Liver (tissue), 9 donors: ENCODE data around the gene DAPK2. TPM values are rescaled to one million over a fixed set of nuclear protein-coding genes. Genes with fewer than 3 reads are reported as not detected.

Experiments used
- DNase-seq: peaks from one replicate; pipeline ENCODE4 v3.0.0-alpha.2; 2017; ENCODE audit warnings: low spot score
- H3K27ac ChIP-seq, 2 donors: one replicate each; pipeline ENCODE4 v1.7.0; 2013; ENCODE audit warnings: inconsistent platforms in 2 of 2, low read length in 2 of 2, control low read depth in 1 of 2, low read depth in 1 of 2, mild to moderate bottlenecking in 1 of 2
- H3K27me3 ChIP-seq, 4 donors: one replicate each; pipeline versions ENCODE4 v1.6.1 to v1.7.0; 2013; ENCODE audit warnings: low read length in 3 of 4, inconsistent platforms in 1 of 4, mild to moderate bottlenecking in 1 of 4, moderate library complexity in 1 of 4; ENCODE audit not compliant: control insufficient read depth in 4 of 4, insufficient read depth in 4 of 4
- H3K36me3 ChIP-seq, 4 donors: one replicate each; pipeline versions ENCODE4 v1.6.1 to v1.7.0; 2013; ENCODE audit warnings: low read length in 3 of 4, mild to moderate bottlenecking in 3 of 4, low read depth in 1 of 4, moderate library complexity in 1 of 4; ENCODE audit not compliant: control insufficient read depth in 4 of 4, insufficient read depth in 3 of 4
- H3K4me1 ChIP-seq, 4 donors: one replicate each; pipeline versions ENCODE4 v1.6.1 to v1.7.0; 2013; ENCODE audit warnings: low read length in 3 of 4, mild to moderate bottlenecking in 3 of 4, moderate library complexity in 1 of 4; ENCODE audit not compliant: control insufficient read depth in 4 of 4, insufficient read depth in 4 of 4
- H3K4me3 ChIP-seq, 3 donors: one replicate each; pipeline versions ENCODE4 v1.6.1 to v1.7.0; 2013; ENCODE audit warnings: low read length in 3 of 3, control low read depth in 1 of 3, low read depth in 1 of 3, mild to moderate bottlenecking in 1 of 3
- H3K9ac ChIP-seq, 2 donors: one replicate each; pipeline ENCODE4 v1.7.0; 2013; ENCODE audit warnings: low read length in 2 of 2, mild to moderate bottlenecking in 2 of 2, moderate library complexity in 2 of 2, control low read depth in 1 of 2, low read depth in 1 of 2
- H3K9me3 ChIP-seq, 4 donors: one replicate each; pipeline versions ENCODE4 v1.6.1 to v1.7.0; 2013; ENCODE audit warnings: low read length in 3 of 4; ENCODE audit not compliant: control insufficient read depth in 4 of 4
- ATF3 ChIP-seq: IDR thresholded peaks from 2 replicates; pipeline ENCODE4 v1.6.1; 2016; ENCODE audit warnings: antibody characterized with exemption
- CTCF ChIP-seq: fragments of 150-350 bp; IDR thresholded peaks from 2 replicates; pipeline ENCODE4 v1.5.1; 2017; ENCODE audit warnings: improper control_type of control experiment, low read depth, low read length; ENCODE audit not compliant: missing input control
- EGR1 ChIP-seq, 2 donors: IDR thresholded peaks; 2 replicates each; pipeline ENCODE4 v1.6.1; 2016 to 2018; ENCODE audit warnings: antibody characterized with exemption in 2 of 2, low read depth in 2 of 2
- FOXA1 ChIP-seq: IDR thresholded peaks from 2 replicates; pipeline ENCODE4 v1.6.1; 2016; ENCODE audit warnings: antibody characterized with exemption
- FOXA2 ChIP-seq: IDR thresholded peaks from 2 replicates; pipeline ENCODE4 v1.6.1; 2016; ENCODE audit warnings: antibody characterized with exemption
- GABPA ChIP-seq, 2 donors: IDR thresholded peaks in 1 of 2; conservative IDR thresholded peaks in 1 of 2; 2 replicates each; pipeline ENCODE4 v1.6.1; 2016; ENCODE audit warnings: antibody characterized with exemption in 2 of 2, mild to moderate bottlenecking in 1 of 2, moderate library complexity in 1 of 2
- HNF4A ChIP-seq, 2 donors: conservative IDR thresholded peaks; 2 replicates each; pipeline ENCODE4 v1.6.1; 2016; ENCODE audit warnings: antibody characterized with exemption in 2 of 2, mild to moderate bottlenecking in 2 of 2
- HNF4G ChIP-seq: IDR thresholded peaks from 2 replicates; pipeline ENCODE4 v1.6.1; 2016; ENCODE audit warnings: antibody characterized with exemption
- JUND ChIP-seq, 2 donors: IDR thresholded peaks; 2 replicates each; pipeline ENCODE4 v1.6.1; 2016; ENCODE audit warnings: antibody characterized with exemption in 2 of 2
- MAX ChIP-seq: IDR thresholded peaks from 2 replicates; pipeline ENCODE4 v1.6.1; 2016; ENCODE audit warnings: antibody characterized with exemption
- NR2F2 ChIP-seq: IDR thresholded peaks from 2 replicates; pipeline ENCODE4 v1.6.1; 2016; ENCODE audit warnings: antibody characterized with exemption
- RAD21 ChIP-seq, 2 donors: IDR thresholded peaks; 2 replicates each; pipeline ENCODE4 v1.6.1; 2016; ENCODE audit warnings: antibody characterized with exemption in 2 of 2, mild to moderate bottlenecking in 2 of 2
- REST ChIP-seq: IDR thresholded peaks from 2 replicates; pipeline ENCODE4 v1.6.1; 2016; ENCODE audit warnings: antibody characterized with exemption, mild to moderate bottlenecking
- RXRA ChIP-seq, 2 donors: IDR thresholded peaks; 2 replicates each; pipeline ENCODE4 v1.6.1; 2017 to 2018; ENCODE audit warnings: antibody characterized with exemption in 2 of 2, mild to moderate bottlenecking in 1 of 2
- SP1 ChIP-seq: IDR thresholded peaks from 2 replicates; pipeline ENCODE4 v1.6.1; 2018; ENCODE audit warnings: antibody characterized with exemption, mild to moderate bottlenecking
- TAF1 ChIP-seq: conservative IDR thresholded peaks from 2 replicates; pipeline ENCODE4 v1.6.1; 2016; ENCODE audit warnings: antibody characterized with exemption, mild to moderate bottlenecking
- YY1 ChIP-seq: IDR thresholded peaks from 2 replicates; pipeline ENCODE4 v1.6.1; 2016; ENCODE audit warnings: antibody characterized with exemption, mild to moderate bottlenecking
- ZBTB33 ChIP-seq: IDR thresholded peaks from 2 replicates; pipeline ENCODE4 v1.6.1; 2016; ENCODE audit warnings: antibody characterized with exemption
- WGBS: extraction: QIAGEN DNeasy Blood & Tissue Kit; methylation state at CpG from one replicate; pipeline ENCODE4 v1.1.7; 2013; 5-methylcytosine and 5-hydroxymethylcytosine counted together
- polyA plus RNA-seq, 2 donors: library from polyadenylated mRNA; stranded (reverse) in 1 of 2; unstranded in 1 of 2; fragments of 200-250 nt in 1 of 2; fragments of >200 nt in 1 of 2; fragmentation: Nextera tagmentation in 1 of 2; extraction: Ambion mirVana in 1 of 2; gene quantifications; one replicate each; pipeline versions ENCODE4 v1.2.1 to v1.2.3, GENCODE V29; 2013 to 2015
- total RNA-seq, 2 donors: library from RNA; depleted of rRNA; stranded (reverse); fragments of >200 nt; gene quantifications; one replicate each; pipeline ENCODE4 v1.2.3, GENCODE V29; 2014
- donor health status: healthy.
- donor health status: healthy.
- donor health status: healthy.
- donor health status: healthy.
- donor health status: healthy.

The DAPK2 gene
- total and polyA plus RNA-seq, 4 donors, result 1.0 to 3.6 (median 1.1) TPM

- H3K27me3 ChIP-seq, result no peaks in the 10 kb centered on the region
- no peak for DNase-seq
- no peak overlapping the region for H3K27ac ChIP-seq
- WGBS, result 87% methylated on average over 5 of the region's 5 CpGs
- H3K9me3 ChIP-seq, result no peaks in the 10 kb centered on the region
- no peak overlapping the region for H3K4me3 ChIP-seq
- no peak overlapping the region for H3K9ac ChIP-seq
- no peak for TF ChIP-seq GABPA (IDR thresholded peaks at IDR 0.05 in 1 of 2, conservative IDR thresholded peaks at IDR 0.05 in 1 of 2)
- TF ChIP-seq CTCF, result no peak
- TF ChIP-seq EGR1 (IDR thresholded peaks at IDR 0.05; ENCODE audit: low read depth in 2 of 2), result no peak
- no peak for TF ChIP-seq JUND (IDR thresholded peaks at IDR 0.05)
- TF ChIP-seq RAD21 (IDR thresholded peaks at IDR 0.05), result peak in 1 of 2 donors; percentile 19
- peak in 1 of 2 donors; percentile 21 for TF ChIP-seq HNF4A (conservative IDR thresholded peaks at IDR 0.05)
- no peak for TF ChIP-seq TAF1
- no peak for TF ChIP-seq MAX
- no peak for TF ChIP-seq FOXA1
- no peak for TF ChIP-seq ZBTB33
- peak in 1 of 2 donors; percentile 30 for TF ChIP-seq RXRA (IDR thresholded peaks at IDR 0.05)
- no peak for TF ChIP-seq YY1
- no peak for TF ChIP-seq NR2F2
- TF ChIP-seq ATF3, result peak; percentile 43
- no peak for TF ChIP-seq REST
- no peak for TF ChIP-seq HNF4G
- TF ChIP-seq FOXA2, result no peak
- no peak for TF ChIP-seq SP1
- no peaks in the 10 kb centered on the region for H3K36me3 ChIP-seq
- peaks cover 2 to 19% (median 11%) of the 10 kb centered on the region in 4 donors for H3K4me1 ChIP-seq
Measured at GRCh38 chr15:64024172-64025050, 21.9 kb downstream of the DAPK2 start.
